Kidney epithelial cell (primary cell): Measurements from ENCODE around the gene ADAMTSL1. TPM values are rescaled to one million over a fixed set of nuclear protein-coding genes. Genes with fewer than 3 reads are reported as not detected.

Experiments used
- DNase-seq: peaks from one replicate; pipeline ENCODE4 v3.0.0-alpha.2; 2010; ENCODE audit warnings: low read depth
- H3K27me3 ChIP-seq: 2 replicates; pipeline ENCODE4 v1.6.0; 2011; ENCODE audit warnings: low read length; ENCODE audit not compliant: control insufficient read depth, insufficient read depth
- H3K36me3 ChIP-seq: 2 replicates; pipeline ENCODE4 v1.5.1; 2011; ENCODE audit warnings: low read length; ENCODE audit not compliant: control insufficient read depth, insufficient read depth
- H3K4me3 ChIP-seq: 2 replicates; pipeline ENCODE4 v1.5.1; 2011; ENCODE audit warnings: low read depth, mild to moderate bottlenecking, control low read depth, low read length
- CTCF ChIP-seq: IDR thresholded peaks from 2 replicates; pipeline ENCODE4 v1.5.1; 2011; ENCODE audit warnings: mild to moderate bottlenecking, moderate library complexity, low read length, control low read depth, inconsistent platforms; ENCODE audit not compliant: insufficient read depth, poor library complexity, severe bottlenecking
- total RNA-seq: library from RNA; depleted of rRNA; stranded (reverse); fragments of >200 nt; gene quantifications from 2 replicates; pipeline ENCODE4 v1.2.3, GENCODE V29; 2015

Gene ADAMTSL1
- total RNA-seq, 1 donor from 2014 or later = 0.08 TPM

GRCh38 chr9:18694959-18695668, 221.2 kb downstream of the ADAMTSL1 start:
- TF ChIP-seq CTCF = no peak
- H3K27me3 ChIP-seq = no peaks in the 10 kb centered on the region
- no peak for DNase-seq
- no peak overlapping the region for H3K4me3 ChIP-seq
- H3K36me3 ChIP-seq = no peaks in the 10 kb centered on the region

GRCh38 chr9:18698992-18699391, 225.0 kb downstream of the ADAMTSL1 start:
- TF ChIP-seq CTCF = no peak
- H3K4me3 ChIP-seq = no peak overlapping the region
- DNase-seq = no peak
- no peaks in the 10 kb centered on the region for H3K27me3 ChIP-seq
- no peaks in the 10 kb centered on the region for H3K36me3 ChIP-seq

- no peak for TF ChIP-seq CTCF
- no peaks in the 10 kb centered on the region for H3K36me3 ChIP-seq
- DNase-seq = no peak
- no peaks in the 10 kb centered on the region for H3K27me3 ChIP-seq
- no peak overlapping the region for H3K4me3 ChIP-seq
Observed at GRCh38 chr9:18699764-18700163, 225.8 kb downstream of the ADAMTSL1 start.

GRCh38 chr9:18700714-18701113, 226.8 kb downstream of the ADAMTSL1 start:
- TF ChIP-seq CTCF = no peak
- no peak overlapping the region for H3K4me3 ChIP-seq
- no peaks in the 10 kb centered on the region for H3K27me3 ChIP-seq
- DNase-seq = no peak
- no peaks in the 10 kb centered on the region for H3K36me3 ChIP-seq

- Histone ChIP-seq H3K27me3 (no peaks in the 10 kb centered on the region), H3K4me3 (no peak overlapping the region), H3K36me3 (no peaks in the 10 kb centered on the region)
- TF ChIP-seq CTCF = no peak
- DNase-seq = no peak
Observed at GRCh38 chr9:18703151-18703900, 229.4 kb downstream of the ADAMTSL1 start.

- H3K27me3 ChIP-seq = no peaks in the 10 kb centered on the region
- no peak overlapping the region for H3K4me3 ChIP-seq
- no peak for TF ChIP-seq CTCF
- no peak for DNase-seq
- no peaks in the 10 kb centered on the region for H3K36me3 ChIP-seq
Observed at GRCh38 chr9:18703901-18704379, 230.0 kb downstream of the ADAMTSL1 start.
